ENCODE measurements around the gene SSBP2.

Gene SSBP2

GRCh38 chr5:81760521-81760920 lies 9.6 kb upstream of the SSBP2 start:
- ATAC-seq (ENCODE audit: insufficient read depth, low read depth) (no peak), DNase-seq (no peak)
- Histone ChIP-seq H3K4me1 (ENCODE audit: insufficient read depth, low read length) (peaks cover 21% of the 10 kb centered on the region), H3K36me3 (ENCODE audit: insufficient read depth, low read length) (no peaks in the 10 kb centered on the region), H3K4me3 (ENCODE audit: low read depth in 1 of 2, low read length in 2 of 2) (no peak overlapping the region), H4K20me1 (ENCODE audit: insufficient read depth, low read length) (no peaks in the 10 kb centered on the region), H3K27me3 (ENCODE audit: insufficient read depth, low read length, poor library complexity) (no peaks in the 10 kb centered on the region), H3K27ac (ENCODE audit: low read length) (no peak overlapping the region), H3K9ac (ENCODE audit: low read depth, low read length) (no peak overlapping the region), H3K4me2 (ENCODE audit: insufficient read depth, low read length) (no peak overlapping the region), H3K9me3 (ENCODE audit: insufficient read depth, low read length, severe bottlenecking) (no peaks in the 10 kb centered on the region), H2AFZ (ENCODE audit: low read depth, low read length) (no peak overlapping the region), H3K79me2 (ENCODE audit: insufficient read depth, low read length) (no peaks in the 10 kb centered on the region)
- no peak for TF ChIP-seq CTCF (IDR thresholded peaks at IDR 0.05; ENCODE audit: borderline replicate concordance, extremely low read depth, low read length, poor library complexity, severe bottlenecking)
- no peak for TF ChIP-seq EZH2 (IDR thresholded peaks at IDR 0.05; ENCODE audit: borderline replicate concordance, low read depth, low read length, severe bottlenecking)

GRCh38 chr5:81759632-81760005 lies 8.7 kb upstream of the SSBP2 start:
- ATAC-seq (ENCODE audit: insufficient read depth, low read depth) (no peak), DNase-seq (no peak)
- no peaks in the 10 kb centered on the region for H3K9me3 ChIP-seq (ENCODE audit: insufficient read depth, low read length, severe bottlenecking)
- no peak overlapping the region for H3K4me3 ChIP-seq (ENCODE audit: low read depth in 1 of 2, low read length in 2 of 2)
- no peak overlapping the region for H3K27ac ChIP-seq (ENCODE audit: low read length)
- TF ChIP-seq CTCF (IDR thresholded peaks at IDR 0.05; ENCODE audit: borderline replicate concordance, extremely low read depth, low read length, poor library complexity, severe bottlenecking) (no peak), EZH2 (IDR thresholded peaks at IDR 0.05; ENCODE audit: borderline replicate concordance, low read depth, low read length, severe bottlenecking) (no peak)
- H3K4me1 ChIP-seq (ENCODE audit: insufficient read depth, low read length) = peaks cover 21% of the 10 kb centered on the region
- H4K20me1 ChIP-seq (ENCODE audit: insufficient read depth, low read length) = no peaks in the 10 kb centered on the region
- H3K79me2 ChIP-seq (ENCODE audit: insufficient read depth, low read length) = no peaks in the 10 kb centered on the region
- no peak overlapping the region for H3K9ac ChIP-seq (ENCODE audit: low read depth, low read length)
- H3K36me3 ChIP-seq (ENCODE audit: insufficient read depth, low read length) = no peaks in the 10 kb centered on the region
- no peak overlapping the region for H2AFZ ChIP-seq (ENCODE audit: low read depth, low read length)
- no peak overlapping the region for H3K4me2 ChIP-seq (ENCODE audit: insufficient read depth, low read length)
- H3K27me3 ChIP-seq (ENCODE audit: insufficient read depth, low read length, poor library complexity) = no peaks in the 10 kb centered on the region

- H3K9ac ChIP-seq (ENCODE audit: low read depth, low read length) = no peak overlapping the region
- H3K36me3 ChIP-seq (ENCODE audit: insufficient read depth, low read length) = no peaks in the 10 kb centered on the region
- ATAC-seq (ENCODE audit: insufficient read depth, low read depth) (no peak), DNase-seq (no peak)
- no peaks in the 10 kb centered on the region for H3K27me3 ChIP-seq (ENCODE audit: insufficient read depth, low read length, poor library complexity)
- H3K27ac ChIP-seq (ENCODE audit: low read length) = no peak overlapping the region
- H2AFZ ChIP-seq (ENCODE audit: low read depth, low read length) = no peak overlapping the region
- H4K20me1 ChIP-seq (ENCODE audit: insufficient read depth, low read length) = no peaks in the 10 kb centered on the region
- H3K4me3 ChIP-seq (ENCODE audit: low read depth in 1 of 2, low read length in 2 of 2) = no peak overlapping the region
- TF ChIP-seq CTCF (IDR thresholded peaks at IDR 0.05; ENCODE audit: borderline replicate concordance, extremely low read depth, low read length, poor library complexity, severe bottlenecking) (no peak), EZH2 (IDR thresholded peaks at IDR 0.05; ENCODE audit: borderline replicate concordance, low read depth, low read length, severe bottlenecking) (no peak)
- no peaks in the 10 kb centered on the region for H3K79me2 ChIP-seq (ENCODE audit: insufficient read depth, low read length)
- H3K4me1 ChIP-seq (ENCODE audit: insufficient read depth, low read length) = peaks cover 22% of the 10 kb centered on the region
- no peaks in the 10 kb centered on the region for H3K9me3 ChIP-seq (ENCODE audit: insufficient read depth, low read length, severe bottlenecking)
- no peak overlapping the region for H3K4me2 ChIP-seq (ENCODE audit: insufficient read depth, low read length)
Measured at GRCh38 chr5:81757404-81757803, 6.5 kb upstream of the SSBP2 start.

GRCh38 chr5:81756016-81756415 lies 5.1 kb upstream of the SSBP2 start:
- ATAC-seq (ENCODE audit: insufficient read depth, low read depth) = no peak

More at GRCh38 chr5:81756016-81756415, 5.1 kb upstream of the SSBP2 start:
- no peak for TF ChIP-seq CTCF (IDR thresholded peaks at IDR 0.05; ENCODE audit: borderline replicate concordance, extremely low read depth, low read length, poor library complexity, severe bottlenecking)
- TF ChIP-seq EZH2 (IDR thresholded peaks at IDR 0.05; ENCODE audit: borderline replicate concordance, low read depth, low read length, severe bottlenecking) = no peak
- Histone ChIP-seq H3K9ac (ENCODE audit: low read depth, low read length) (no peak overlapping the region), H3K79me2 (ENCODE audit: insufficient read depth, low read length) (no peaks in the 10 kb centered on the region; the same call in 1 of the 2 replicates), H3K27me3 (ENCODE audit: insufficient read depth, low read length, poor library complexity) (no peaks in the 10 kb centered on the region), H4K20me1 (ENCODE audit: insufficient read depth, low read length) (no peaks in the 10 kb centered on the region), H2AFZ (ENCODE audit: low read depth, low read length) (no peak overlapping the region), H3K4me2 (ENCODE audit: insufficient read depth, low read length) (no peak overlapping the region), H3K4me3 (ENCODE audit: low read depth in 1 of 2, low read length in 2 of 2) (no peak overlapping the region), H3K27ac (ENCODE audit: low read length) (no peak overlapping the region), H3K4me1 (ENCODE audit: insufficient read depth, low read length) (peaks cover 28% of the 10 kb centered on the region), H3K36me3 (ENCODE audit: insufficient read depth, low read length) (no peaks in the 10 kb centered on the region), H3K9me3 (ENCODE audit: insufficient read depth, low read length, severe bottlenecking) (no peaks in the 10 kb centered on the region)
- DNase-seq = no peak
